Neural progenitor cell (in vitro differentiated cells): ENCODE results near the gene SRSF7. TPM values are rescaled to one million over a fixed set of nuclear protein-coding genes. Genes with fewer than 3 reads are reported as not detected.

Experiments used
- DNase-seq: peaks from one replicate; pipeline ENCODE4 v3.0.0-alpha.2; 2016; ENCODE audit warnings: low spot score
- H2AFZ ChIP-seq: fragments of 200-600 bp; sonication (generic); replicated peaks from 2 replicates; pipeline ENCODE4 v1.6.1; 2016; ENCODE audit warnings: antibody characterized with exemption
- H3F3A ChIP-seq: fragments of 200-600 bp; sonication (generic); 2 replicates; pipeline ENCODE4 v1.6.1; 2016; ENCODE audit warnings: antibody characterized with exemption, low read depth
- H3K27ac ChIP-seq: fragments of 200-600 bp; sonication (generic); 2 replicates; pipeline ENCODE4 v1.5.1; 2016; ENCODE audit warnings: mild to moderate bottlenecking
- H3K27me3 ChIP-seq: fragments of 200-600 bp; sonication (generic); 2 replicates; pipeline ENCODE4 v1.6.1; 2016; ENCODE audit warnings: mild to moderate bottlenecking, moderate library complexity
- H3K36me3 ChIP-seq: fragments of 200-600 bp; sonication (generic); 2 replicates; pipeline ENCODE4 v1.5.1; 2016
- H3K4me1 ChIP-seq: fragments of 200-600 bp; sonication (generic); 2 replicates; pipeline ENCODE4 v1.6.1; 2016; ENCODE audit warnings: mixed run types
- H3K4me2 ChIP-seq: fragments of 200-600 bp; sonication (generic); 2 replicates; pipeline ENCODE4 v1.6.1; 2016
- H3K4me3 ChIP-seq: fragments of 200-600 bp; sonication (generic); 2 replicates; pipeline ENCODE4 v1.5.1; 2016
- H3K79me2 ChIP-seq: fragments of 200-600 bp; sonication (generic); 2 replicates; pipeline ENCODE4 v1.6.1; 2016; ENCODE audit warnings: low read depth
- H3K9ac ChIP-seq: fragments of 200-600 bp; sonication (generic); 2 replicates; pipeline ENCODE4 v1.6.1; 2016
- H3K9me3 ChIP-seq: fragments of 200-600 bp; sonication (generic); 2 replicates; pipeline ENCODE4 v1.5.1; 2016; ENCODE audit warnings: low read depth
- H4K20me1 ChIP-seq: fragments of 200-600 bp; sonication (generic); 2 replicates; pipeline ENCODE4 v1.6.1; 2016; ENCODE audit warnings: low read depth
- H3K27ac Mint-ChIP-seq: 3 replicates; pipeline ENCODE4 v1.8.0; 2021; ENCODE audit warnings: mixed read lengths
- H3K27me3 Mint-ChIP-seq: 2 replicates; pipeline ENCODE4 v1.8.0; 2022; ENCODE audit warnings: low read depth, mild to moderate bottlenecking, inconsistent platforms, moderate library complexity, mixed read lengths; ENCODE audit not compliant: insufficient read depth
- H3K36me3 Mint-ChIP-seq: 3 replicates; pipeline ENCODE4 v1.8.0; 2021; ENCODE audit warnings: mixed read lengths
- H3K4me1 Mint-ChIP-seq: 3 replicates; pipeline ENCODE4 v1.8.0; 2021; ENCODE audit warnings: mixed read lengths
- H3K4me3 Mint-ChIP-seq: 3 replicates; pipeline ENCODE4 v1.8.0; 2021; ENCODE audit warnings: mild to moderate bottlenecking, moderate library complexity, mixed read lengths
- H3K9me3 Mint-ChIP-seq: 3 replicates; pipeline ENCODE4 v1.8.0; 2020; ENCODE audit warnings: mixed read lengths
- EZH2 ChIP-seq: fragments of 200-600 bp; sonication (generic); IDR thresholded peaks from 2 replicates; pipeline ENCODE4 v1.6.1; 2017; ENCODE audit warnings: antibody characterized with exemption, mild to moderate bottlenecking, moderate library complexity
- EZH2phosphoT487 ChIP-seq: fragments of 200-600 bp; sonication (generic); IDR thresholded peaks from 2 replicates; pipeline ENCODE4 v1.6.1; 2017; ENCODE audit warnings: antibody characterized with exemption
- total RNA-seq: library from RNA; depleted of rRNA; stranded (reverse); fragments of >200 nt; gene quantifications from 2 replicates; pipeline ENCODE4 v1.2.3, GENCODE V29; 2015; ENCODE audit warnings: low replicate concordance
- TF ChIP-seq, protein P1 (sequence below): fragments of 200-600 bp; sonication (generic); IDR thresholded peaks from 2 replicates; pipeline ENCODE4 v1.5.1; 2017; ENCODE audit warnings: antibody characterized with exemption, mild to moderate bottlenecking

The SRSF7 gene
- total RNA-seq, 1 donor from 2014 or later = 307 TPM

- Mint-ChIP-seq H3K9me3 (peaks cover 2% of the 10 kb centered on the region), H3K4me1 (peaks cover 38% of the 10 kb centered on the region), H3K27ac (peak overlapping the region; percentile 38), H3K4me3 (peak overlapping the region; percentile 63), H3K36me3 (peaks cover 61% of the 10 kb centered on the region), H3K27me3 (peaks cover 4% of the 10 kb centered on the region)
- H3K4me2 ChIP-seq = peak overlapping the region; percentile 87
- peaks cover 33% of the 10 kb centered on the region for H3K4me1 ChIP-seq
- peaks cover 86% of the 10 kb centered on the region for H3F3A ChIP-seq
- no peaks in the 10 kb centered on the region for H3K27me3 ChIP-seq
- TF ChIP-seq EZH2phosphoT487 = no peak
- TF ChIP-seq, protein P1, sequence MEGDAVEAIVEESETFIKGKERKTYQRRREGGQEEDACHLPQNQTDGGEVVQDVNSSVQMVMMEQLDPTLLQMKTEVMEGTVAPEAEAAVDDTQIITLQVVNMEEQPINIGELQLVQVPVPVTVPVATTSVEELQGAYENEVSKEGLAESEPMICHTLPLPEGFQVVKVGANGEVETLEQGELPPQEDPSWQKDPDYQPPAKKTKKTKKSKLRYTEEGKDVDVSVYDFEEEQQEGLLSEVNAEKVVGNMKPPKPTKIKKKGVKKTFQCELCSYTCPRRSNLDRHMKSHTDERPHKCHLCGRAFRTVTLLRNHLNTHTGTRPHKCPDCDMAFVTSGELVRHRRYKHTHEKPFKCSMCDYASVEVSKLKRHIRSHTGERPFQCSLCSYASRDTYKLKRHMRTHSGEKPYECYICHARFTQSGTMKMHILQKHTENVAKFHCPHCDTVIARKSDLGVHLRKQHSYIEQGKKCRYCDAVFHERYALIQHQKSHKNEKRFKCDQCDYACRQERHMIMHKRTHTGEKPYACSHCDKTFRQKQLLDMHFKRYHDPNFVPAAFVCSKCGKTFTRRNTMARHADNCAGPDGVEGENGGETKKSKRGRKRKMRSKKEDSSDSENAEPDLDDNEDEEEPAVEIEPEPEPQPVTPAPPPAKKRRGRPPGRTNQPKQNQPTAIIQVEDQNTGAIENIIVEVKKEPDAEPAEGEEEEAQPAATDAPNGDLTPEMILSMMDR = no peak
- no peak for TF ChIP-seq EZH2
- no peak overlapping the region for H3K9ac ChIP-seq
- H3K9me3 ChIP-seq = no peaks in the 10 kb centered on the region
- H3K27ac ChIP-seq = peak overlapping the region; percentile 2
- no peak overlapping the region for H2AFZ ChIP-seq
- H4K20me1 ChIP-seq = peaks cover 78% of the 10 kb centered on the region
- H3K4me3 ChIP-seq = peak overlapping the region; percentile 83
- peaks cover 64% of the 10 kb centered on the region for H3K36me3 ChIP-seq
- peaks cover 84% of the 10 kb centered on the region for H3K79me2 ChIP-seq
- no peak for DNase-seq
Observed at GRCh38 chr2:38747819-38748218, 3.3 kb downstream of the SRSF7 start.

- Histone ChIP-seq H3K79me2 (peaks cover 88% of the 10 kb centered on the region), H3K4me2 (peak overlapping the region; percentile 87), H3K27me3 (no peaks in the 10 kb centered on the region), H3K9me3 (no peaks in the 10 kb centered on the region), H3F3A (peaks cover 88% of the 10 kb centered on the region), H3K4me1 (peaks cover 26% of the 10 kb centered on the region), H3K27ac (peak overlapping the region; percentile 2), H3K9ac (no peak overlapping the region), H2AFZ (no peak overlapping the region), H4K20me1 (peaks cover 85% of the 10 kb centered on the region), H3K4me3 (peak overlapping the region; percentile 83), H3K36me3 (peaks cover 64% of the 10 kb centered on the region)
- TF ChIP-seq EZH2 (no peak), EZH2phosphoT487 (no peak)
- TF ChIP-seq, protein P1 = no peak
- no peak for DNase-seq
- no peak overlapping the region for H3K27ac Mint-ChIP-seq
- peak overlapping the region; percentile 42 for H3K4me3 Mint-ChIP-seq
- peaks cover 33% of the 10 kb centered on the region for H3K4me1 Mint-ChIP-seq
- H3K27me3 Mint-ChIP-seq = peaks cover 4% of the 10 kb centered on the region
- H3K9me3 Mint-ChIP-seq = peaks cover 2% of the 10 kb centered on the region
- H3K36me3 Mint-ChIP-seq = peaks cover 65% of the 10 kb centered on the region
Observed at GRCh38 chr2:38747007-38747424, 4.1 kb downstream of the SRSF7 start.

DNA sequence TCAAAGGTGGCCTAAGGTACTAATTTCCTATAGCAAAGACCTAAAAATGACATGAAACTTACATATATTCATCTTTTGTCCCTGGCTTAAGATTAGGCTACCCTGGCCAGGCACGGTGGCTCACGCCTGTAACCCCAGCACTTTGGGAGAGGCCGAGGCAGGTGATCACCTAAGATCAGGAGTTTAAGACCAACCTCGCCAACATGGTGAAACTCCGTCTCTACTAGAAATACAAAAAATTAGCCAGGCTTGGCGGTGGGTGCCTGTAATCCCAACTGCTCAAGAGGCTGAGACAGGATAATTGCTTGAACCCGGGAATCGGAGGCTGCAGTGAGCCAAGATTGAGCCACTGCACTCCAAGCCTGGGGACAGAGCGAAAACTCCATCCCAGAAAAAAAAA lies 5.9 kb downstream of the SRSF7 start:
- Histone ChIP-seq H3K9me3 (no peaks in the 10 kb centered on the region), H3K9ac (no peak overlapping the region), H4K20me1 (peaks cover 92% of the 10 kb centered on the region), H3K4me1 (peaks cover 23% of the 10 kb centered on the region), H3K36me3 (peaks cover 64% of the 10 kb centered on the region), H3K4me3 (no peak overlapping the region), H2AFZ (no peak overlapping the region), H3K4me2 (no peak overlapping the region), H3K27me3 (no peaks in the 10 kb centered on the region), H3K27ac (no peak overlapping the region), H3K79me2 (peaks cover 94% of the 10 kb centered on the region), H3F3A (peaks cover 95% of the 10 kb centered on the region)
- H3K9me3 Mint-ChIP-seq = no peaks in the 10 kb centered on the region
- TF ChIP-seq, protein P1 = no peak
- no peak for TF ChIP-seq EZH2
- no peak for TF ChIP-seq EZH2phosphoT487
- peaks cover 29% of the 10 kb centered on the region for H3K4me1 Mint-ChIP-seq
- H3K36me3 Mint-ChIP-seq = peaks cover 69% of the 10 kb centered on the region
- no peak overlapping the region for H3K4me3 Mint-ChIP-seq
- no peaks in the 10 kb centered on the region for H3K27me3 Mint-ChIP-seq
- no peak overlapping the region for H3K27ac Mint-ChIP-seq
- no peak for DNase-seq
